Urothelium cell line (cell line): ENCODE results near the gene ZNF283.
"Not testable (repeated sequence)": the region's sequence is repeated elsewhere in the genome, so short reads cannot be mapped to it uniquely, and the experiment has no call there.

Experiments
- DNase-seq: peaks from one replicate; pipeline ENCODE4 v3.0.0; 2011; ENCODE audit warnings: low spot score, mixed read lengths
- FAIRE-seq: peaks from 2 replicates; lab custom pipeline; 2011; peaks lifted over from hg19 to GRCh38; lab: Jason Lieb, UNC

Gene ZNF283

GRCh38 chr19:43798546-43799409 lies 28.3 kb upstream of the ZNF283 start:
- no peak for DNase-seq
- FAIRE-seq, result no peak

- FAIRE-seq (no peak), DNase-seq (no peak)
Observed at GRCh38 chr19:43799502-43800142, 27.5 kb upstream of the ZNF283 start.

- DNase-seq (no peak), FAIRE-seq (no peak)
Observed at GRCh38 chr19:43802216-43802951, 24.7 kb upstream of the ZNF283 start, which contains the start of gene LYPD5. TSS of gene LYPD5 (minus strand) at chr19:43802447. CDS start at chr19:43802380, 67 bp downstream.

DNA sequence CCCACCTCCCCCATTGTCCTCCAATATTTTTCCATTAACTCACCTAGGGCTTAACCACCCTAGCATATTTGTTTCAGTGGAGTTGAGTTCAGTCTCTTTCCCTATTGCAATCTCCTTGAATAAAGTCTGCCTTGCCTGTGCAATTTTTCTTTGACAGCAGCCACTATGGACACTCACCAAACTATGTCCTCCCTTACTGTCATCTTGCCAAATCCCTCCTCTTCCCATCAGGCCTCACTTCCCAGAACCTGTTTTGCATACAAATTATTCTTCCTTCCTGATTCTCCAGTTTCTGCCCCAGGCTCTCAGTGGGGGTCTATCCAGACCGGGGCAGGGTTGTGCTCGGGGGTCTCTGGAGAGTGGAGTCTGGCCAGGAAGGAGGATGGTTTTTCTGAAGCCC lies 22.7 kb upstream of the ZNF283 start:
- no peak for FAIRE-seq

DNA sequence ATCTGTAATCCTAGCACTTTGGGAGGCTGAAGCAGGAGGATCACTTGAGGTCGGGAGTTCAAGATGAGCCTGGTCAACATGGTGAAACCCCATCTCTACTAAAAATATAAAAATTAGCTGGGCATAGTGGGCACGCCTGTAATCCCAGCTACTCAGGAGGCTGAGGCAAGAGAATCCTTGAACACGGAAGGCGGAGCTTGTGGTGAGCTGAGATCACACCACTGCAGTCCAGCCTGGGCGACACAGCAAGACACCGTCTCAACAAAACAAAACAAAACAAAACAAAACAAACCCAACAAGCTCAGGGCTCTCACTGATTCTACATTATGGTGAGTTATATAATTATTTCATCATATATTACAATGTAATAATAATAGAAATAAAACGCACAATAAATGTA lies 20.7 kb upstream of the ZNF283 start:
- FAIRE-seq, result not testable (repeated sequence)

More for the DNA sequence above, 22.7 kb upstream of the ZNF283 start:
- DNase-seq, result no peak

GRCh38 chr19:43806848-43807247 lies 20.3 kb upstream of the ZNF283 start:
- FAIRE-seq (no peak), DNase-seq (no peak)

More for the DNA sequence above, 20.7 kb upstream of the ZNF283 start:
- DNase-seq, result not testable (repeated sequence)

DNA sequence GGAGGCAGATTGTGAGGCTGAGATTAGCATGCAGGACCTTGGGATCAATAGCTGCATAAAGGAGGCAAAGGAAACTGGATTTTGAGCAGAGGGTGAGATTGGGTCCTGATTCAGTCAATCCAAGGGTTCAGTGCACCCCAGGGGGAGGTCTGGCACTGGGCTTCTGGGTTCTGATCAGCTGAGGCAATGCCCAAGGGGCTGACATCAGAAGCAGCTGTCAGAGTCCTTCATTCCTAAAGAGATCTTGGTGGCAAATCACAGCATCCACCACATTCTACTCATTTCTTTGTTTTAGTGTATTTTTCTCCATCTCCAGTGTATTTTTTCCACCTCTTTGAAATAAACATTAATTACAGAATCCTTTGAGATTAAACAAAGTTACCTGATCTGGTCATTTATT lies 19.5 kb upstream of the ZNF283 start:
- DNase-seq (no peak), FAIRE-seq (no peak)

- FAIRE-seq (peak; percentile 52), DNase-seq (peak; percentile 52)
Observed at GRCh38 chr19:43809762-43810696, 17.1 kb upstream of the ZNF283 start.

GRCh38 chr19:43811837-43812236 lies 15.3 kb upstream of the ZNF283 start:
- FAIRE-seq, result no peak
- no peak for DNase-seq

DNA sequence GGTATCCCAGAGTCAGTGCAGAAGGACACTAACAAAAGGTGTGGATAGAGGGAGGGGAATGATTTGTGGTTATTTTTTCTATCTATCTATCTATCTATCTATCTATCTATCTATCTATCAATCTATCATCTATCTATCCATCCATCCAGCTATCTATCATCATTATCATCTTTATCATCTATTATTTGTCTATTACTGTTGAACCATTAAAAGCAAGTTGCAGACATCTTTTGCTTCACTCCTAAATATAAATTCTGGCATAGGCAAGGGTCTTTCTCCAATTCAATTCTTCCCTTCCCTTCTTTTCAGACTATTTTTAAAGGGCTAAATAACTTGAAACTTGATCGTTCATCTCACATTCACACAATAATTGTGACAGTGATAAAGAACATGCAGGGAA lies 14.9 kb upstream of the ZNF283 start:
- DNase-seq (no peak), FAIRE-seq (no peak)

- no peak for DNase-seq
- no peak for FAIRE-seq
Observed at GRCh38 chr19:43812688-43813087, 14.4 kb upstream of the ZNF283 start.

- FAIRE-seq (no peak), DNase-seq (no peak)
Observed at GRCh38 chr19:43814663-43815352, 12.3 kb upstream of the ZNF283 start.

DNA sequence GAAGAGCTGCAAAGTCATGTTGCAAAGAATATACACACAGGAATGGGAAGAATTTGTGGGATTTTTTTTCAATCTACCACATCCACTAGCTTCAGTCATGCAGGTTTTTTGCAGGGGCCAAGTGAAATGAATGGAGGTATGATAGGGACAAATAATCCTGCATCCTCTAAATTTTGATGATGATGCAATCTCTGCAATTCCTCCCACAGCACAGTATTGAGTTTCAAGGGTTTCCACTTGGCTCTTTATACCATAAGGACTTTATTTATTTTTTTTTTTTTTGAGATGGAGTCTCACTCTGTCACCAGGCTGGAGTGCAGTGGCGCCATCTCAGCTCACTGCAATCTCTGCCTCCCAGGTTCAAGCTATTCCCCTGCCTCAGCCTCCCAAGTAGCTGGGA lies 9.7 kb upstream of the ZNF283 start:
- FAIRE-seq, DNase-seq: not testable (repeated sequence)

DNA sequence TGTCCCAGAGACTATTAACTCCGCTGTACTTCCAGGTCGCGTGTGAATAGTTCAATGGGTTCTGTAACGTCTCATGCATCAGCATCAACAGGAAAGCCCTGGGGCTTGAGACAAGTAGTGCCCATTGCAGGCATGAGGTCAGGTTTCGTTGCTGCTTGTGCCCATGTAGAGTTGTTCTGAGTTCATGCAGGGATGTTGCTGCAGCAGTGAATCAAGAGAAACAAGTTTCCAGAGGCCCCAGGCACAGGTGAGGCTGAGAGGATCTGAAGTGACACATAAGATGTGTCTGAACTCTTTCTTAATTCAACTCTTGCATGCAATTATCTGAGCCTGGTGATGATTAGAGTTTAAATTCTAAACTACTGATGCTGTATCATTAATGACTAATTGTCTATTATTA lies 8.6 kb upstream of the ZNF283 start:
- no peak for FAIRE-seq
- DNase-seq, result no peak

GRCh38 chr19:43820098-43820883 lies 6.8 kb upstream of the ZNF283 start:
- no peak for DNase-seq
- FAIRE-seq, result no peak

GRCh38 chr19:43820884-43821215 lies 6.3 kb upstream of the ZNF283 start:
- DNase-seq, result no peak
- no peak for FAIRE-seq

- FAIRE-seq, DNase-seq: not testable (repeated sequence)
Observed at GRCh38 chr19:43823856-43824255, 3.3 kb upstream of the ZNF283 start.

DNA sequence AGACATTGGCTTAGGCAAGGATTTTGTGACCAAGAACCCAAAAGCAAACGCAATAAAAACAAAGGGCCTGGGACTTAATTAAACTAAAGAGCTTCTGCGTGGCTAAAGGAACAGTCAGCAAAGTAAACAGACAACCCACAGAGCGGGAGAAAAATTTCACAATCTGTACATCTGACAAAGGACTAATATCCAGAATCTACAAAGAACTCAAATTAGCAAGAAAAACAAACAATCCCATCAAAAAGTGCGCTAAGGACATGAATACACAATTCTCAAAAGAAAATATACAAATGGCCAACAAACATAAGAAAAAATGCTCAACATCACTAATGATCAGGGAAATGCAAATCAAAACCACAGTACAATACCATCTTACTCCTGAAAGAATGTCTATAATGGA lies 2.5 kb upstream of the ZNF283 start:
- DNase-seq, FAIRE-seq: not testable (repeated sequence)

DNA sequence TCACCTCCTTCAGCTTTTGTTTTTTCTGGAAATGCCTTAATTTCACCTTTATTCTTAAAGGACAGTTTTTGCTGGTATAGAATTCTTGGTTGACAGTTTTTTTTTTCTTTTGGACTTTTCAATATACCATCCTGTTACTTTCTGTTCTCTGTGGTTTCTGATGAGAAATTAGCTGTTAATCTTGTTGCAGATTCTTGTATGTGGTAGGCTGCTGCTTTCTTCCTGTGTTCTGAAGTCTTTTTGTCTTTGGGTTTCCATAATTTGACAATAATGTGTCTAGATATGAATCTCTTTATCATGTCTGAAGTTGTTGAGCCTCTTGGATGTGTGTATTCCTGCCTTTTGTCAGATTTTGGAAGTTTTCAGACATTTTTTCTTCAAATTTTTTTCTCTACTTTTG lies 12.0 kb downstream of the ZNF283 start:
- DNase-seq (no peak), FAIRE-seq (no peak)
